Testis (tissue), 2 donors: ENCODE measurements around the gene CTSC.

ENCODE experiments used
- POLR2A ChIP-seq: fragments of 450-650 bp; IDR thresholded peaks from one replicate; pipeline ENCODE4 v1.6.1; 2017; ENCODE audit warnings: antibody characterized with exemption, mild to moderate bottlenecking, moderate library complexity
- TF ChIP-seq, protein P1 (sequence below), 3 experiments: fragments of 450-650 bp in 2 of 3; fragments of 200-600 bp in 1 of 3; sonication (generic) in 1 of 3; IDR thresholded peaks; one replicate each; pipeline ENCODE4 v1.5.1; 2016 to 2019; ENCODE audit warnings: antibody characterized with exemption in 3 of 3, mild to moderate bottlenecking in 2 of 3, moderate library complexity in 1 of 3

DNA sequence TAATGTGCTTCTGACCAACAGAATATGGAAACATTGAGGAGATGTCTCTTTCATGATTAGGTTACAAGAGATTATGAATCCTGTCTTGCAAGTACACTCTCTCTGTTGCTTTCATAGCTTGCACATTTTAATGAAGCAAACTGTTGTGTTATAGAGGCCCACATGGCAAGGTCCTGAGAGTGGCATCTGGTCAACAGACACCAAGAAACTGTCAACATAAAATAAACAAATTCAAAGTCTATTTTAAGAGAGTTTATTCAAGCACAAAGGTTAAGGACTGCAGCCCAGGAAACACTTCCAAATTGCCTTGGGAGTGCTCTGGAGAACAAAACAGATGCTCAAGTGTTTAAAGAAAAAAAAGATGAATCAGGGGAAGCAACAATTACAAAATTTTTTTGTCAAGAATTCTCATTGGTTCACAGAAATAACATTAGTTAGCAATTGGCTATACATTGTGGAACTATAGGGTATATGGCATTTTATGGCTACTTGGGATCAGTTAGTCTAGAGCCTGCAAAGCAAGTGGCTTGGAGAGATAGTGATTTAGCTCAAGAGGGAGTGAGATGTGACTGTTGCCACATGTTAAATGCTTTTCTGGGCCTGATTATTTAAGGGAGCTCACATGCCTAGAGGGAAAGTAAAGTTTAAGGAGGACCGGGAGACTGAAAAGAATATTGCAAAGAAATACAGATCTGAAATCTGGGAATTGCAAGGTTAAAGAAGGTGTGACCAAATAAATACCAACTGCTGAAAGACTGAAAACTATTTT is 54.6 kb downstream of the CTSC start:
- TF ChIP-seq, protein P1, sequence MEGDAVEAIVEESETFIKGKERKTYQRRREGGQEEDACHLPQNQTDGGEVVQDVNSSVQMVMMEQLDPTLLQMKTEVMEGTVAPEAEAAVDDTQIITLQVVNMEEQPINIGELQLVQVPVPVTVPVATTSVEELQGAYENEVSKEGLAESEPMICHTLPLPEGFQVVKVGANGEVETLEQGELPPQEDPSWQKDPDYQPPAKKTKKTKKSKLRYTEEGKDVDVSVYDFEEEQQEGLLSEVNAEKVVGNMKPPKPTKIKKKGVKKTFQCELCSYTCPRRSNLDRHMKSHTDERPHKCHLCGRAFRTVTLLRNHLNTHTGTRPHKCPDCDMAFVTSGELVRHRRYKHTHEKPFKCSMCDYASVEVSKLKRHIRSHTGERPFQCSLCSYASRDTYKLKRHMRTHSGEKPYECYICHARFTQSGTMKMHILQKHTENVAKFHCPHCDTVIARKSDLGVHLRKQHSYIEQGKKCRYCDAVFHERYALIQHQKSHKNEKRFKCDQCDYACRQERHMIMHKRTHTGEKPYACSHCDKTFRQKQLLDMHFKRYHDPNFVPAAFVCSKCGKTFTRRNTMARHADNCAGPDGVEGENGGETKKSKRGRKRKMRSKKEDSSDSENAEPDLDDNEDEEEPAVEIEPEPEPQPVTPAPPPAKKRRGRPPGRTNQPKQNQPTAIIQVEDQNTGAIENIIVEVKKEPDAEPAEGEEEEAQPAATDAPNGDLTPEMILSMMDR (IDR thresholded peaks at IDR 0.05), result no peak
- TF ChIP-seq POLR2A, result no peak
